ENCODE measurements around the gene ADAM8.

The ADAM8 gene

GRCh38 chr10:133270773-133271297 lies 5.8 kb downstream of the ADAM8 start:
- ATAC-seq (ENCODE audit: insufficient read depth, low read depth) (no peak), DNase-seq (no peak)
- Histone ChIP-seq H3K9ac (ENCODE audit: low read depth, low read length) (no peak overlapping the region), H3K4me3 (ENCODE audit: low read depth in 1 of 2, low read length in 2 of 2) (no peak overlapping the region), H2AFZ (ENCODE audit: low read depth, low read length) (no peak overlapping the region), H3K36me3 (ENCODE audit: insufficient read depth, low read length) (peaks cover 20% of the 10 kb centered on the region), H3K27ac (ENCODE audit: low read length) (no peak overlapping the region), H3K27me3 (ENCODE audit: insufficient read depth, low read length, poor library complexity) (no peaks in the 10 kb centered on the region), H3K79me2 (ENCODE audit: insufficient read depth, low read length) (no peaks in the 10 kb centered on the region), H3K9me3 (ENCODE audit: insufficient read depth, low read length, severe bottlenecking) (no peaks in the 10 kb centered on the region), H4K20me1 (ENCODE audit: insufficient read depth, low read length) (no peaks in the 10 kb centered on the region; the same call in 1 of the 2 replicates), H3K4me1 (ENCODE audit: insufficient read depth, low read length) (no peaks in the 10 kb centered on the region), H3K4me2 (ENCODE audit: insufficient read depth, low read length) (no peak overlapping the region)
- no peak for TF ChIP-seq EZH2 (IDR thresholded peaks at IDR 0.05; ENCODE audit: borderline replicate concordance, low read depth, low read length, severe bottlenecking)
- TF ChIP-seq CTCF (IDR thresholded peaks at IDR 0.05; ENCODE audit: borderline replicate concordance, extremely low read depth, low read length, poor library complexity, severe bottlenecking) = no peak

- H3K9ac ChIP-seq (ENCODE audit: low read depth, low read length) = no peak overlapping the region
Observed at GRCh38 chr10:133270204-133270603, 6.5 kb downstream of the ADAM8 start.

GRCh38 chr10:133269367-133269766 lies 7.3 kb downstream of the ADAM8 start:
- H3K9ac ChIP-seq (ENCODE audit: low read depth, low read length) = no peak overlapping the region
- no peaks in the 10 kb centered on the region for H3K4me1 ChIP-seq (ENCODE audit: insufficient read depth, low read length)
- H4K20me1 ChIP-seq (ENCODE audit: insufficient read depth, low read length) = peaks cover 2% of the 10 kb centered on the region; the same call in 1 of the 2 replicates
- ATAC-seq (ENCODE audit: insufficient read depth, low read depth) (no peak), DNase-seq (no peak)
- no peaks in the 10 kb centered on the region for H3K27me3 ChIP-seq (ENCODE audit: insufficient read depth, low read length, poor library complexity)
- H3K4me2 ChIP-seq (ENCODE audit: insufficient read depth, low read length) = no peak overlapping the region
- no peaks in the 10 kb centered on the region for H3K9me3 ChIP-seq (ENCODE audit: insufficient read depth, low read length, severe bottlenecking)
- no peak overlapping the region for H2AFZ ChIP-seq (ENCODE audit: low read depth, low read length)
- H3K36me3 ChIP-seq (ENCODE audit: insufficient read depth, low read length) = peaks cover 20% of the 10 kb centered on the region
- TF ChIP-seq EZH2 (IDR thresholded peaks at IDR 0.05; ENCODE audit: borderline replicate concordance, low read depth, low read length, severe bottlenecking) (no peak), CTCF (IDR thresholded peaks at IDR 0.05; ENCODE audit: borderline replicate concordance, extremely low read depth, low read length, poor library complexity, severe bottlenecking) (no peak)
- no peaks in the 10 kb centered on the region for H3K79me2 ChIP-seq (ENCODE audit: insufficient read depth, low read length)
- no peak overlapping the region for H3K4me3 ChIP-seq (ENCODE audit: low read depth in 1 of 2, low read length in 2 of 2)
- no peak overlapping the region for H3K27ac ChIP-seq (ENCODE audit: low read length)

More at GRCh38 chr10:133270204-133270603, 6.5 kb downstream of the ADAM8 start:
- Histone ChIP-seq H3K4me2 (ENCODE audit: insufficient read depth, low read length) (no peak overlapping the region), H3K4me1 (ENCODE audit: insufficient read depth, low read length) (no peaks in the 10 kb centered on the region), H3K27ac (ENCODE audit: low read length) (no peak overlapping the region), H3K4me3 (ENCODE audit: low read depth in 1 of 2, low read length in 2 of 2) (no peak overlapping the region), H3K27me3 (ENCODE audit: insufficient read depth, low read length, poor library complexity) (no peaks in the 10 kb centered on the region), H3K9me3 (ENCODE audit: insufficient read depth, low read length, severe bottlenecking) (no peaks in the 10 kb centered on the region), H3K79me2 (ENCODE audit: insufficient read depth, low read length) (no peaks in the 10 kb centered on the region), H4K20me1 (ENCODE audit: insufficient read depth, low read length) (no peaks in the 10 kb centered on the region; the same call in 1 of the 2 replicates), H3K36me3 (ENCODE audit: insufficient read depth, low read length) (peaks cover 20% of the 10 kb centered on the region), H2AFZ (ENCODE audit: low read depth, low read length) (no peak overlapping the region)
- ATAC-seq (ENCODE audit: insufficient read depth, low read depth) = no peak
- no peak for DNase-seq
- TF ChIP-seq EZH2 (IDR thresholded peaks at IDR 0.05; ENCODE audit: borderline replicate concordance, low read depth, low read length, severe bottlenecking) = no peak
- no peak for TF ChIP-seq CTCF (IDR thresholded peaks at IDR 0.05; ENCODE audit: borderline replicate concordance, extremely low read depth, low read length, poor library complexity, severe bottlenecking)

Measured in DND-41 (cell line).